ENCODE results near the gene ENTREP3.

Gene ENTREP3

DNA sequence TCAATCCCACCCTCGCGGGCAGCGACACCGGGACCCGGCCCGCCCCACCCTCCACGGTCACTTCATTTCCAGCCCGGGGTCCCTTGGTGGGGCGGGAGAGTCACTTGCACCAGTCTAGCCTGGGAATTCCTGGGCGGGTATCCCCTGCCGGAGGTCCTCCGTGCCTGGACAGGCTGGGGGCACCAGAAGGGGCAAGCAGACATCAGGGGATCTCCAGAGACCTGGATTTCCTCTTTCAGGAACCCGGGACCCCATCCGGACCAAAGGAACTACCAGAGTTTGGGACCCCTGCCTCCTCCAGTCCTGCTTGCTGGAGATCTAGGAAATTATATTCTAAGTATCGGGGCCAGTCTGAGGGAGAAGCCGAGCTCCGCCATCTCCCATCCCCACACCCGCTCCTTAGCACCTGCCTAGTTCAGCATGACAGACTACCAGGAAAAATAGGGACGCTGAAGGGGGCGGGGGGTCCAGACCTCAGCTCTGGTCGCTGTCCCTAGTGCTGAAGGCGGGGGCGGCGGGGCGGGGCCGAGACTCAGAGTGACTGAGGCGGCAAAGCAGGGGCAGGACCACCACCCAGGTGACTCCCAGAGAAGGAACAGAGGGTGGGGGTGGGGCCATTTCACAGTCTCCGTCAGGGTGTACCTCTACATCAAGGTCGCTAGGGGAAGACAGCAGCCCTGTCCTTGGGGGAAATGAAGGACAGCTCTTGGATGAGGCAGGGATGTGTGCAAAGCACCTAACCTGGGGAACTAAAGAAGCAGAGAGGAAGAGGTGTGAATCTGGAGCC is 22.8 kb upstream of the ENTREP3 start:
- DNase-seq = peak; percentile 36

DNA sequence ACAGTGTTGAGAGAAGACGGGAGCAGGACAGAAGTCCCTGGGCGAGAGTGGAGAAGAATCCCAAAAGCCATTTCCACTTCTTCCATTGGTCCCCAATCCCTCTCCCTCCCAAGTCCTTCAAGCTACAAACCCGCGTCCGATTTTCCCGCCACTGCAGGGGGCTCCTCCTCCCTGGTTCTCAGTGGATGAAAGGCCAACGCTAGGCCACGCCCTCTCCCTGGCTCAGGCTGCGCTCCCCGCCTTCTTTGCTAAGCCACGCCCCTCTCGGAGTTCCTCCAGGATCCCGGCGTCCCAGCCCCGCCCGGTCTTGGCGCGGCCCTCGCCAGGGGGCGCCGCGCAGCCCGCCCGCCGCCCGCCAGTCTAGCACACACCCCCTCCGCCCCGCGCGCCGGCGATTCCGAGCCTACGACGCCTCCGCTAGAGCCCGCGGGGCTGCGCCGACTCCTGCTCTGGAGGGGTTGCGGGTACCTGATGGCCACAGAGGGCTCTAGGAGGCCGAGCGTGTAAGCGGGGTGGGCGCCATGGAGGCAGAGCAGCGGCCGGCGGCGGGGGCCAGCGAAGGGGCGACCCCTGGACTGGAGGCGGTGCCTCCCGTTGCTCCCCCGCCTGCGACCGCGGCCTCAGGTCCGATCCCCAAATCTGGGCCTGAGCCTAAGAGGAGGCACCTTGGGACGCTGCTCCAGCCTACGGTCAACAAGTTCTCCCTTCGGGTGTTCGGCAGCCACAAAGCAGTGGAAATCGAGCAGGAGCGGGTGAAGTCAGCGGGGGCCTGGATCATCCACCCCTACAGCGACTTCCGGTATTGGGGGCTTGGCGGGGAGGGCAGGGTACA is 22.0 kb upstream of the ENTREP3 start, which contains the start of gene HCN3:
Gene HCN3 (plus strand): TSS at position 394 of the 832 bp plus-strand sequence. CDS start 128 bp downstream, at position 522.
- peak; percentile 96 for DNase-seq

GRCh38 chr1:155273343-155274245 is 18.3 kb upstream of the ENTREP3 start, which contains the start of gene CLK2:
CLK2 (minus strand) TSS chr1:155273504; CDS start chr1:155270977, 2,527 bp downstream.
- peak; percentile 97 for DNase-seq

DNA sequence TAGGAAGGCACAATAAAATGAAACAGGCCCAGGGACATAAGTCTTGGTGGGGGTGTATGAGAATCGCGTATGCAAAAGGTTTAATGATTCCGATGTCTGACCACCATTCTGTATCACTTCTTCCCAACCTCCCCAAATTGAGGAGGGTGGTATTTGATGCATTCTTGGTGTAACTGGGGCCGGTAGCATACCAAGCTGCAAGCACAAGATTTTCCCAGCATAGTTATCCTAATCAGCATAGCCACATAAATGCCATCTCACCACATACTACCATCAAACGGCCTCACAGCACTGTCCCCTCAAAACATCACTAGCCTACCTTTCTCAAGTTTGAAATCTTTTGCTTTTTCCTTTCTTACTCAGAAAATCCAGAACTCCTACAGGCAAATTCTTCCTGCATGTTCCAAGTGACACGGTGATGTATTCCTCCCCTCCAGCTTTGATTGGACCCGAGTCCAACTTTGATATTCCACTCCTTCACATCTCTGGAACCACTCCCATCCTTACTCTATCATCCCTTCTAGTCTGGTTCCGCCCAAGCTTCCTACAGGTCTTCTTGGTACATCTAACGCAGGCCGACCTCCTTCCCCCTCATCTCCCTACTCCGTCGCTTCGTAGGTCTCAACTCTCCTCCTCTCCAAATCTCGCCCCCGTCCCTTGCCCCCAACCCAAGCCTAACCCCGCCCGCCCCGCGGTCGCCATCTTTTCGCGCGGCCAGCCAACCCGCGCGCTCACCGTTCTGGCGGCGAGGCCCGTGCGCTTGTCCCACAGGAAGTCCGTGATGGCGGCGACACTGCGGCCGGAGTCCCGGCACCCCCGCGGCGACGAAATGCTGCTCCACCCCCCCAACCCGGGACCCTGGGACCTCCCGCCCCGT is 17.4 kb upstream of the ENTREP3 start:
- peak; percentile 53 for DNase-seq

DNA sequence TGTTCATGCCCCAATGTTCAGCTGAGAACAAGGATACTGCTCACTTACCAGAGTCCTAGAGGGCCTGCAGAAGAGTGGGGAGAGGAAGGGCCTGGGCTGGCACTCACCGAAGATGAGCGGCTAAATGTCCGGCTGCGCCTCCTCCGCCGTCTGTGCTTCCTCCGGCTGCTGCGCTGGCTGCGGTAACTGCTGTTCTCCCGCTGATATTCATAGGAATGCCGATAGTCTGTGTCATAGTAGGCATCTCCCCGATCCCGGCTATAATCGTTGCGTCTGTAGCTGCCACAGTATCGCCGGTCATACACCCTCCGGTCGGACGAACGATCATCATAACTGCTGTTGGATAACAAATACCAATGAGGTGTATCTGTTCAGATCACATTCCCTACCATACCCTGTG is 14.1 kb upstream of the ENTREP3 start:
- no peak for DNase-seq

DNA sequence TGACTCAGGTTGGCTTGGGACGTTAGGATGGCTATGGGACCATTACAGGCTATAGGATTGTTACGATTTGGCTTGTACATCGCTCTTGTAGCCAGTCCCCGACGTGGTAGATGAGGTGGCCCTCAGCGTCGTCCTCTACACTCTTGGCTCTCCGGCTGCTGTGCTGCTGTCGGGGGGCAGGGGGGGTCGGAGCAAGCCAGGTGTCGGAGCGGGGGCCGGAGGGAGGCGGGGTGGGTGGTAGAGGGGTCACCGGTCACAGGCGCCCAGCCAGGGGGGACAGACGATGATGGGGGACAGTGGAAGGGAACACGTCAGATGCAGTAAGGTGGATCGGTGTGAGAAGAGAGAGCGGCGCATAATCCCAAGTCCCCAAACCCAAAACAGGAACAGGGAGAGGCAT is 13.3 kb upstream of the ENTREP3 start:
- DNase-seq = no peak

- no peak for DNase-seq
Observed at GRCh38 chr1:155267373-155267772, 12.1 kb upstream of the ENTREP3 start.

- DNase-seq = no peak
Observed at GRCh38 chr1:155266553-155266952, 11.3 kb upstream of the ENTREP3 start.

DNA sequence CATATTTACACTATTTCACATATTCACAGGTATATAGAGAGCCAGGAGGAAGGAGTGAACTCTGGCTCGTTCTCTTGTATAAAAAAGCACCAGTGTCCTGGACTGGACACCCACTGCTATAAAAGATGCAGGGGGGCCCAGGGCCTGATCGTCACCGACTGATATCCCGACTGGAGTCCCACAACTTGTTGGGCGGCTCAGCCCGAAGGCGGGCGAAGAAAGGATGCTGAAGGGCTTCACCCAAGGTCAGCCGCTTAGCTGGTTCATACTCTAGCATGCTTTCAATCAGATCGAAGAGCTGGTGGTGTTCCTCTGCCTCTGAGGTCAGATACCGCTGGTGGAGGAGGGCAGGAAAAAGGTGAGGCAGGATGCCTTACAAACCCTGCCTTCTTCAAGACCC is 7.8 kb upstream of the ENTREP3 start:
- DNase-seq = no peak

GRCh38 chr1:155261852-155262673 is 6.8 kb upstream of the ENTREP3 start, which contains the start of gene SCAMP3:
SCAMP3 (minus strand) TSS chr1:155262360; CDS start chr1:155262151, 209 bp downstream.
- peak; percentile 98 for DNase-seq

DNA sequence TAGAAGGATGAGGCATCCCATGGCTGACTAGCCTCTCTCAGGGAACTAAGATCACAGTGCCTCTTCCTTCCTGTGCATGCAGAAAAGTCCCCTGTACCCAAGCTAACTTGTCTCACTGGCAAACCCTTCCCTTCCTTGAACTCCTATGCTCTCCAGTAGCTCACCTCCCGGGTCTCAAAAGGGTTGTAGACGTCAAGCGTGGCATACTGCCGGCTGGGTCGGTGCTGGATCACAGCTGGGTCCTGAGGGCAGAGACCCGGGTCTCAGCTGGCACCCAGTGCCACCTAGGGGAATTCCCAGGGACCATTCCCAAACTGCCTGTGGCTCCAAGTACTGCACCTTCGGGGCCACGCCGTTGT is 6.2 kb upstream of the ENTREP3 start:
- no peak for DNase-seq

- DNase-seq = no peak
Observed at GRCh38 chr1:155260276-155260675, 5.0 kb upstream of the ENTREP3 start.

DNA sequence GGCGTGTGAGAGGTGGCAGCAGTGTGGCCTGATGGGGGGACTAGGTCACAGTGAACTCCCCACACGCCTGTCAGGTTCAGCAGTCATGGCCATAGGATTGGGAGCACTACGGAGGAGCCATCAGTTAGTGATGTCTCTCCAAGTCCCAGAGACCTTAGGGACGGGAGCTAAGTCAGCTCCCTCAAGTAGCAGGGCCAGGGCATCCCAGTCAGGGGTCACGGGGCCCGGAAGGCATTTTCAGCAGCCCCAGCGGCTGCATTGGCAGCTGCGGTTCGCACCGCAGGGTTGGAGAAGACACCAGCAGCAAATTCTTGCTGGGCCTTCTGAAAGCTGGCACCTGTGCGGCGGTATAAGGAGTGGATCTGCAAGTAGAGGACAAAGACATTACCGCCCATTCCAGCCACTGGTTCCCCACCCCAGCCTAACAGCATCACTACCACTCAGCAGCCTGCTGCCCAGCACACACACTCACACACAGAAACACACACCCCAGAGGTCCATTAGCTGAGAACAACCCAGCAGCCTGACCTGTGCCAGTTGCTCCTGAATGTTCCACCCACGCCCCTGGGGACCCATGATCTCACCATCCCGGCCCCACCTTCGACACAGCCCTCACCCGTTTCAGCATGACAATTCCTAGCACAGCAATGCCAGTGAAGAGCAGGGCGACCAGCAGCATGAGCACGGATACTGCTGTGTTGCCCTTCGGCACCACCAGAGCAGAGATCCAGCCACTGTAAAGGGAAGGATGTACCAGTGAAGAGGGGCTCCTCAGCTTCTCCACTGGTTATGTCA is 972 bp upstream of the ENTREP3 start:
- no peak for DNase-seq

GRCh38 chr1:155254714-155255242 is 505 bp downstream of the ENTREP3 start:
- DNase-seq = no peak

- no peak for DNase-seq
Observed at GRCh38 chr1:155254228-155254713, 1.0 kb downstream of the ENTREP3 start.

GRCh38 chr1:155253797-155254196 is 1.5 kb downstream of the ENTREP3 start:
- DNase-seq = no peak

DNA sequence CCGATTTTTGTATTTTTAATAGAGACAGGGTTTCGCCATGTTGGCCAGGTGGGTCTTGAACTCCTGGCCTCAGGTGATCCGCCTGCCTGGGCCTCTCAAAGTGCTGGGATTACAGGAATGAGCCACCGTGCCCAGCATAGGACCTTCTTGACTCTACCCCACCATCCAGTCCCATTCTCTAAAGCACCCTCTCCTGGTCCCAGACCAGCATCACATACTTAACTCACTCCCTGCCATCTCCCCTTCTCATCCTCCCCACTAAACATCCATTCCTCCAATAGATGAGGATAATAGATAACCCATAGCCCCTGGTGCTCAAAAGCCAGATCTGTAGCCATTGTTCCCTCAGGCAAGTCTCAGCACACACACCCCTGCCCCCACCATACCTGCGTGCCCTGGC is 2.1 kb downstream of the ENTREP3 start:
- DNase-seq = no peak

DNA sequence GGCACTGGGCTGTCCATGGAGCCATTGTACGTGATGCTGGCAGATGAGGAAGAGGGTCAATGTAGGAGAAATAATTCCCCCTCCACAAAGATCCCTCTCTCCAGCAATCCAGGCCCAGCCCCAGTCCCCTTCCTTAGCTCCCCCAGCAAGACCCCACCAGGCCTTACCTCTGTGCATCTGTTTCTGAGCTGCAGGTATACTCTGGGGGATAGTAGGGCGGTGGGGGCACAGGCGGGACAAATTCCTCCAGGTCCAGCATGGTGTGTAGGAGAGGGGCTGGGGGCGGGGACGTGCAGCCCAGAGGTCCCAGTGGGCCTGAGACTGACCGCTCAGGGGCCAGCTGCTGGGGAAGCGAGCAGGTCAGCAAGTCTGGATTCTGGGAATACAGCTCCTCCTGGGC is 3.7 kb downstream of the ENTREP3 start:
- DNase-seq = no peak
